ENCODE results near the gene BOC.

Gene BOC

DNA sequence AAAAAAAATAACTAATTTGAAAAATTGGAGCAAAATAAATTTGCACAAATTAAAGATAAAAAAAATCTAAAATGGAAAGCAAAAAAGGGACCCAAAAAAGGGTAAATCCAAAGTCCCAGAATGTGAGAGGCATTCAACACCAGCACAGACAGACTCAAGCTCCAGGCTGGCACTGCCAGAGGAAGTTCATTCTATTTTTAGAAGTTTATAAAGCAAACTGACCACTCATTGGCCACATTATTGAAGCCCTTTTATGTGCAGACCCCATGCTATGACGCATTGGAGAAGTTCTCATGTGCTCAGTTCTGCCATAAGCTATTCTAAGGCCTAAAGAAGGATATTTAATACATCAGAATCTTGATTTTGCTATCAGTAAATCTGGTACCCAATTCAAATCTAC lies 17.6 kb upstream of the BOC start:
- DNase-seq = no peak

DNA sequence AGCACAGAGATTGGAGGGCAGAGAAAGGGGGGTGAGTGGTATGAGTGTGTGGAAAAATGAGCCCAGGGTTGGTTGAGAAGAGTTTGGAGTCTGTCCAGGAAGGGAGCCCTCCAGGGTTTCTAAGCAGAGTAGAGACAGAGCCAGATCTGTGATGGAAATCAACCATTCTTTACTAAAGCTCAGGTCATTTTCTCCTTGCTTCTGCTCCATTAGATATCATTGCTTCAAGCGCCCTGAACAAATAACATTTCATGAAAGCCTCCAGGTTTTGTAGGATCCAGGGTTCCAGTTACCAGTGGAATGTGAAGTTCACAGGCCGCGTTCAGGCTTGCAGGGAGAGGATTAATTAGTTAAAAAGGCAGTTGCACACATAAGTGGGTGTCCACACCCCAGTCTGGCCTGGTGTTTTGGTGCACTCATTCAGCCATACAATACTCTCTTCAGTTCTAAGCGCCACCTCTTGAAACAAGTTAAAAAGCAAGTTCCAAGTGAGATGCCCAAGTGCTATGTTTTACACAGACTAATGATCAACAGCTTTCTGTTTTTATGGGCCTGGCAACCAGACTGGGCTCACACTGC lies 16.4 kb upstream of the BOC start:
- DNase-seq = no peak

DNA sequence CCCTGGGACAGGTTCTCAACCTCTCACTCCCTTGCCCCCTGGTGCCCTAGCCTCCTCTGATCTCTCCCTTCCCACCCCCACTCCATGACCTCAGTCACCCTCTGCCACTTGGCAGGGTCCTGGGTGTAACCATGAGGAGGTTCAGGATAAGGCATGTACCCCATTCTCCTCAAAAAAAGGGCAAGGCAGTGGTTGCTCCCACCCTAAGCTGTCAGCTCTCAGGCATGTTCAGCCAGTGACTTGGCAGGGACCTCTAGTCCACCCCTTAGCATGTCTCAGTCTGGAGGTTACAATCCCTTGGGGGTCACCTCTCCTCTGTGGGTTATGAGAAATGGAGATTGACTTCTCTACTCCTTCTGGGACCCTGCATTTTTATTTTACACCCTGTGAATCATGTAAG lies 11.0 kb upstream of the BOC start:
- no peak for DNase-seq

DNA sequence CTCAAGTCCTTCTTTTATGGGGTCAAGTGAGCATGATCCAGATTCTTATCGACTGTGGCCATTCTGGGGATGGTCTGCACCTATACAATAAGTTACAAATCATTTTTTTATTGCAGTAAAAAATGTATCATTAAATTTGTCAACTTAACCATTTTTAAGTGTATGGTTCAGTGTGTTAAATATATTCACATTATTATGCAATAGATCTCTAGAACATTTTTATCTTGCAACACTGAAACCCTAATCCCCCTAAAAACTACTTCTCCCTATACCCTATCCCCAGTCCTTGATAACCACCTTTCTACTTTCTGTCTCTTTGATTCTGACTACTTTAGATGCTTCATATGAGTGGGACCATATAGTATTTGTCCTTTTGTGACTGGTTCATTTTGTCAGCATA lies 10.4 kb upstream of the BOC start:
- DNase-seq = peak; percentile 46

DNA sequence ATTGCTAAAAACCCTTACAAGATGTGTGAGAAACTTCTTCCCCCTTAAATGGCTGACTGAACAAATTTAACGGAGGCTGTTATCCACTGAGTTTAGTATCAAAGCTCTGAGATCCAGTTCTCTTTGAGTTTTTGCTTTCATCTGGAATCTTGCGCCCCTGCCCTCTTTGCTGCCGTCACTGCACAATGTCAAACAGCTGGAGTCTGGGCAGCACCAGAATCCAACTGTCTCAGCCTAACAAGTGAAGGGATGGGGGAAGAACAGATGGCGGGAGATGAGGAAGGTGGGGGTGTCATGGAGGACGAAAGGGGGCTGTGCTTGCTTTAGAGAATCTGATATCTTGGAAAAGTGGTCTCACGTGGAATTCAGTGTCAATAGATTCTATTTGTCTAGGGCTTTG lies 7.0 kb upstream of the BOC start:
- DNase-seq = no peak

DNA sequence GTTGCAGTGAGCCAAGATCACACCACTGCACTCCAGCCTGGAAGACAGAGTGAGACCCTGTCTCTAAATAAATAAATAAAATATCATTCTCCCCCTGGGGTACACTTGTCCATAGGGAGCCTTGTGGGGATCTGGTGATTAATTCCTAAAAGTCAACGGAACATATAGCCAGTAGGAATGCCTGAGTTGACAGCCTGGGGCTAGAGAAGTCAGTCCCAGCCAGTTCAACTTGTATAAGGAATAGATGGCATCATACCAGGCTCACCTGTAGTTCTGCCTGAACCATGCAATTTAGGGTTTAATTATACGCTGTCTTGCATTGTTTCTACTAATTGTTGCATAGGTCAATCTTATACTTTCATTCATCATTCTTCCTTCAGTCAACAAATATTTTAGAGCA lies 5.9 kb upstream of the BOC start:
- no peak for DNase-seq

DNA sequence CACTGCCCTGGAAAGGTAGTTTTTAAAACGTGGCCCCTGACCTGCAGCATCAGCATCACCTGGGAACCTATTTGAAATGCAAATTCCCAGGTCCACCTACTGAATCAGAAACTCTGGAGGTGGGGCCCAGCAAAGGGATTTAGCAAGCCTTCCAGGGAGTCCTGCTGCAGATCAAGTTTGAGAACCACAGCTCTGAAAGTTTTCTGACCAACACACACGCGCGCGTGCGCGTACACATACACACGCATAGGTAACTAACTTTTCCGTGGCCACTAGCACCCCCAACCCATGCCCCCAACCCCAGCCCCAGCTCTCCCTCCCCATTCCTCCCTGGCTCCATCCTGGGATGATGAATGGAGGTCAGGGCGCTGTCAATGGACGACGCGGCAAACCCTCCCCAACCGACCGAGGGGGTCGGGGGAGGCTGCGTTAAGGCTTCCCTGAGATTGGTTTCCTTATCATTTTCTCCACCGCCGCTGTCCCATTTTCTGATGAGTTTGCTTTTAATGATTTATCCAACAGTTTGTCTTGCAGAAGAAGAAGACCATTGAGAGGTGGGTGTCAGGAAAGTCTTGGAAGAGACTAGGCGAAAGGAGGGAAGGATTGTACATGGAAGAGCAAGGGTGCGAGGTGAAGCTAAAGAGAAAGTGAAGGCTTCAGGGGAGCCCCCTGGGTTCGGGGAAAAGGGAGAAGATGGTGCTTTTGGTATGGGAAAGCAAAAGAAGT lies 590 bp upstream of the BOC start:
- no peak for DNase-seq

DNA sequence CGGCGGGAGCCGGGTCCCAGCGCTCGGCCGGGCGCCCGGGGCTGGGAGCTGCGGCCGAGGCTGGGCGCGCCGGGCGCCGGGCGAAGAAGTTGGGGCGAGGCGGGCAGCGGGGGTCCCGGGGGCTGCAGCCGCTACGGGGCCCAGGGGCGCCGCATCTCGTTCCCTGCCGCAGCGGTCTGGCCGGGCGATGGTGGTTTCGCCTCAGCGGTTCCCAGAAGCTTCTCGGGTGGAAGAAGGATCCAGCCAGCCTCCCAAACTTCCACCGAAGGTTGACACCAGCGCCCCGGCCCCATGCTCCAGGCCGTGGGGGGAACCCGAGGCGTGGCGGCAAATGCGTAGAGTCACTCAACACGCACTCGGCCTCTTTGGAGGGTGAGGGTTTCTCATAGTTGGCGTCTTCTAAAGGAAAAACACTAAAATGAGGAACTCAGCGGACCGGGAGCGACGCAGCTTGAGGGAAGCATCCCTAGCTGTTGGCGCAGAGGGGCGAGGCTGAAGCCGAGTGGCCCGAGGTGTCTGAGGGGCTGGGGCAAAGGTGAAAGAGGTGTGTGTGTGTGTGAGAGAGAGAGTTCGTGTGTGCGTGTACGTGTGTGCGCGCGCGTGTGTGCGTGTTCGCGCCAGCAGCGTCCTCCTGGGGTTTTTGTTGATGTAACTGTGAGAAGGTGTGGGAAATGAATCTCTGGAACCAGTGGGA lies 940 bp downstream of the BOC start:
- peak; percentile 33 for DNase-seq

DNA sequence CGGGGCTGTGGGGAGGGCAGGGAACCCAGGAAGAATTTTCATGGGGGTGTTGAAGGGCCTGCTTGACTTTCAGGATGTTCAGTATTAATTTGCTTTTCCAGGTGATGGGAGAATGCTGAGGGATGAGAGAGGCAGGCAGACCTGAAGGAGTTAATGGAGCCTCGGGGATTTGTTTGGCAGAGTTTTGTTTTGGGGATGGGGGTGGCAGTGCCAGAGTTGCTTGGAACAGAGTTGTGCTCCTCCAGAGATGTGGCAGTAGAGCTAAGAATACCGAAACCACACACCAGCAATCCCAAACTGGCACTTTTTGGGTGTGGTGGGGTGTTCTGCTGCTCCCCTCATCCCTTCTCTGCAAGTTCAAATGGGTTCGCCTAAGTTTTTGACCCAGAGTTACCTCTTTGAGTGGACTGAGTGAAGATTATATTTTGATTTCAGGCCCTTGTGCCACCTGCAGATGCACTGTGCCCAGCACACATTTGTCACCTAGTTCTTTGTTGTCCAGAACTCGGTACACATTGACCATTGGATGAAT lies 1.6 kb downstream of the BOC start:
- DNase-seq = no peak

DNA sequence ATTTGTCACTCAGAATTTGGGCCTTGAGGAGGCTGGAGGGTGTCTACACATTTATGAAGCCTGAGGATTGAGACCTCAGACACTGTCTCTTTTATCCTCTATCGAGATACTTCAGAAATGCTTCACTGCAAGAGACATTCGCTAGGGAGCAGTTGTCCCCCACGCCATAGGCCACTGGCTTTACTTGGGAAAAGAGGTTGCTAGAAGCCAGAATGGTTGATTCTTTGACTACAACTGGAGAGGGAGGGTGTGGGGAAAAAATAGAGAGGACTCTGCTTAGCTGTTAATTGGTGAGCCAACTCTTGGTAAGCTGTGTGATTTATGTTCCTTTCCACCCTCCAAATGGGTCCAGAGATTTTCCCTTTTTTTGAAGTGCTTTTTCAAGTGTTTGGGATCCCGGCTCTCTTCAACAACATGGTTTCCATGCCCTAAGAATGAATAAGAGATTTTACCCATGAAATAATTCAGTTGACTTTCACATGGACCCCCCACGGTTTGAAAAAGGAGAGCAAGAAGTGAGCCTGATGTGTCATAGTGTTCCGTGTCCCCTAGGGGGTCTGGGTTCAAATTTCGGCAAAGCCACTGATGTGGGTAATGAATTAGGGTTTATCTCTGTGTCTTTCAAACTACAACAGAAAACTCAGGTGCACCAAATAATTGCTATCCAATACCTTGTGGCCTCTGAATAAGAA lies 2.7 kb downstream of the BOC start:
- no peak for DNase-seq

DNA sequence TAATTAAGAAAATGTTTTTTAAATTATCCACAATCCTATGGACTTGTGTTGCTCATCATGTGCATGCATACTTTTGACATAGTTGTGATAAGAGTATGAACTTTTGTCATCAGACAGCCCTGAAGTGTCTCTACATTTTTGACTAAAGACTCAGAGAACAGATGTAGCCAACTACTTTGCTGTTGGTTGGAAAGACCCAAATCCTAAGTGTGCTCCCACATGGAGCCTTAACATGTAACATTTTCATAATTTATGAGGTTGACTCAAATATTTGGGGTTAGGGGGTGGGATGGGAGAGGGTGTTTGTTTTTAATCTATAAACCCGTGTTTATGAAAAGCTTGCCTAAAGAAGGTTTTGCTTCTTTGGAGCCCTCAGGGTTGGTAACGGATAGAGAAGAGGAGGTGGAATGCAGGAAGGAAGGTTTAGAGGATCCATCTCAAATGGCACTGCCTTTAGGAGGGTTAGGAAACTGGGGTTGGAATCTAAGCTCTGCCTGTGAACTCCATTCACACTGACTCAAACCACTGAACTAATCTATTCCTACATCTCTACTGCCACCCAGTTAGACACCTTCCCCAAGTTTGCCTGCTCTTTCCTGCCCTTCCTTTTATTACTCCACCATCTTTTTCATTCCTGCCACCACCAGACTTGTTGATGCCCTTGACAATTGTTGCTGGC lies 3.7 kb downstream of the BOC start:
- DNase-seq = no peak

DNA sequence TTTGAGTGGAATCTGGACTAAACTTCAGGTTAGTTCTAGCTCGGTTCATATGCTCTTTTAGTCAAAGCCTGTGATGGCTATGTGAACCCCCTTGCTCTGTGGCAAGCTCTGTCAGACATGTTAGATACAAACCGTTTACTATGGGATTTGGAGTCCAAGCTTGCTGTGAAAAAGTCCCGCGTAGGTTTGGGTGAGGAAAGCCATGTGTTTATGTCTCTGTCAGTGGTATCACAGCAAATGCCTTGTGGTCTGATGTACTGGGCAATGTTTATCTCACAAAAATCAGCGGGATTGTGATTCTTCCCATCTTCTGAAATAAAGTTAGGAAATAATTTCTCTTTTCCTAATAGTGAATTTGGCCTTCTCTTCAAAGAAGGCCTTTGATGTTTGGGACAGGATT lies 5.0 kb downstream of the BOC start:
- DNase-seq = no peak

DNA sequence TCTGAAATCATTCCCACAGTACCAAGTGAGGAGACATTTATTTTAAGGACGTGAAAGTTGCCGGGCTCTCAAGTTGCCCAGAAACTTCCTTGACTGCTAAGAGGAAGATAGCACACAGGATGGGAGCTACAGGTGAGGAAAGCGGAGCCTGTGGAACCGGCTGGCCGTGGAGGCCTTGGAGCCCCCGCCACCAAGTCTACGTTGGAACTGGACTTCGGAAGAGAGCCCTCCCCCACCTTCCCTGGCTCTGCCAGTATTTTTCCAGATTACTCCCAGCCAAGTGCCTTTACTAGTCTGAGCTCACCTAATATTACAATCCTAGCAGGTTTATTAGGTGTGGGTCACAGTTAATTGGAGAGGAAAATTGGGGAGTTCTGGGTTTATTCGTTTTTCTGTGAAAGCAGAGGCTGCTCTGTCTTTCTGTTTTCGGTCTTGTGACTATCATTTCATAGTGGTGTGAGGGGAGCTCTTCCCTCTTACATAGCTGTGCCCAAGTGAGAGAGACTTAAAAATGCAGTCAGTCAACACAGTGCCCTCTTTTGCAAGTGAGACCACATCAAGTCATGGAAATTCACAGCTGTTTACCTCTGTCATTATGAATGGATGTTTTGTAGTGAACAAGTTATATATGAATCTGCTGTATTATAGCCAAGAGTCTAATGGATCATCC lies 6.8 kb downstream of the BOC start:
- no peak for DNase-seq

DNA sequence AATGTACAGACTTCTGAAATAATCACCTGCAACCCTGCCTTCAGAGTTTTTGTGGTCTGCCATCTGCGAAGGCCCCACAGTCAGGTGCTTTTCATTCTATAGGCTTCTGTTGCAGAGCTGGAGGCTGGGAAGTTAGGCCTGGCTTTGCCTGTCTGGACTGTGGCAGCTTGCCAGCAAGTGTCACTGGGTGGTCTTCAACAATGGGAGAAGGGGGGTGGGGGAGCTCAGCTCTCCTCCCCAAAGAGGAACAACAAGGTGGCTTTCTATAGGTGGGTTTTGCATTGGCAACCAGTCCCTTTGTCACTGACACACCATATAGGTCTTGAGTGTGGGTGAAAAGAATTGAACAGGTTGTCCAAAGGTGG lies 7.3 kb downstream of the BOC start:
- DNase-seq = no peak

DNA sequence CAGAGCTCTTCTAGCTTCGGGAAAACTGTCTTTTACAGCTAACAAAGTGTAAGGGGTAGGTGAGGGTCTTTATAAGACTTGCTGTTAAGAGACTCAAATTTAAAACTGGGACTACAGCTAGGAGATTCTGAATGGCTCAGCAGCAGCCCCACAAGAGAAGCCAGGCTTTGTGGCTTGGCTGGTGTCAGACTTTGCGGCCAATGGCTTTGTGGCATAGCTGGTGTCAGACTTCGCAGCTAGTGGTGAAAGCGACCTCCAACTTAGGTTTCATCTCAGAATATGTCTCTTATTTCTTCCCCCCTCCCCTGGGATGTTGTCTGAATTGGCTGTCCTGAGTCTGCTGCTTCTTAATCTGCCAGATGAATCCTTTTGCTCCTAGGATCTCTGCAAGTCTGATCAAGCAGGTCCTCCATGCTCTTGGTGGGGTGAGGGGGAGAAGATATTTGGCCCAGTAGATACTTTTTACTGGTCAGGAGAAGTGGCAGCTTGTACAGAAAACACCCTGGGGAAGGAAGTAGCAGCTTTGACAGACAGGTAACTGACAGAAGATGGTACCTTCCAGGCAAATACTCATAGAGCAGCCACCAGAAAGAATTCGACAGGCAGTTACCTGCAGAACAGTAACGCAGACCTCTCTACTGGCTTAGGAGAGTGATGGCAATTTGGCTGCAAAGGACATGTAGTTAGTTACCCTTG lies 8.4 kb downstream of the BOC start:
- peak; percentile 49 for DNase-seq

DNA sequence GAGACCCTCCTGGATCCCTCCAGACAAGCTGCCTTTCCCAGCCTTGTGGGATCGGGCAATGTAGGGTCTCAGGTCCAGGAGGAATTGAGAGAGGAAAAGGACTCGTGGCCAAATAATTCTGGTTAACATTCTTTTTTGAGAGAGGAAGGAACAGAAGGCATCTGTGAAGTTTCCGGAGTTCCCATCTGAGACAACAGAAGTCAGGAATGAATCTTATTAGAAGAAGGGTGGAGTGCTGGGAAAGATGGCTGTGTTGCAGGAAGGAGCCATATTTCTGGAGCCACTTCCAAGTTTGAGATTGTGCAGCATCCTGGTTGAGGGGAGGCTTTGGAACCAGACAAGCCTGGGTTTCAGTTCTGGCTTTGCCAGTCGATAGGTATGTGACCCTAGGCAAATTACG lies 9.4 kb downstream of the BOC start:
- no peak for DNase-seq

DNA sequence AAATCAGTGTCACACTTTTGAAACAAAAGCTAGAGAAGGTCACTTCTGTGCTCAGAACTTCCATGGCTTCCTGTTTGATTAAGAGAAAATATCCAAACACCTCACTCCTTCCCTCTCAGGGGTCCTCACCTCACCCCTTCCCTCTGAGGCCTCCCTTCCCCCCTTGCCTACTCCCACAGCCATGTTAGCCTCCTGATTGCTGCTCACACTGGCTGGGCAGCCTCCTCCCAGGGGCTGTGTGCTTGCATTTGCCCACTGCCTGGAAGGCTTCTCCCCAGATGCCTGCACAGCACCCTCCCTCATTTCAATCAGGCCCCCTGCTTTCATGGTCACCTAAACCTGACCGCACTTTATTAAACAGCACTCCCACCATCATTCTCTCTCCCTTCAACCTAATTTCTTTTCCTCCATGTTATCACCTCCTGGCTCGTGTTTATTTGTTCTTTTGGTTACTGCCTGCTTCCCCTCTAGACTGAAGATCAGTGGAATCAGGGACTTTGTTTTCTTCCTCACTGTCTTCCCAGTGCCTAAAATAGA lies 10.4 kb downstream of the BOC start:
- DNase-seq = no peak

DNA sequence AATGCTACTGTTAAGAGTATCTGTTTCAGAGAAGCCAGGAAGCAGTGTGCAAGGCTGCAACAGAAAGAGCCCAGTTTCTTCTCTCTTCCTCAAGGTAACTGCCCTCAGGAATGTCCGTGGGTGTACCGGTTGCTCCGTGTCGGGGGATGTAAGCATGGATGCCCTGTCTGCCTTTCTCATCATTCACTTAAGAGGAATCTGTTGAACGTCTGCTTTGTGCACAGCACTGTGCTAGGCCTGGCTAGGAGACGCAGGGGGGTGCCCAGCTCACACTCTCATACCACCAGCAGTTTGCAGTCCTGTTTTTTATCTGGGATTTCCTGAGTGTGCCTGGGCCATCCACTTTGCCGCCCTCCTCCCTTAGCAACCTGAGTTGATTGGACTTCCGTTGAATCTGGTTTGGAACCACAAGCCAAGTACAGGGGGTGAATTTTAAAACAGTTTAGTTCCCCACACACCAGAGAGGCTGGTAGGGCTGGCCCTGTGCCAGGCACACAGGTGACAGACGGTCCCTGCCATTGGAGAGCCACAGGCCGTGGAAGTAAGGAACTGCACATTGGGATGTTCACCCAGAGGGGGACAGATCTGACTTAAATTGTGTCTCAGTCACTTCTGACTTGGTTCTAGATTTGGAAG lies 11.2 kb downstream of the BOC start:
- DNase-seq = no peak

DNA sequence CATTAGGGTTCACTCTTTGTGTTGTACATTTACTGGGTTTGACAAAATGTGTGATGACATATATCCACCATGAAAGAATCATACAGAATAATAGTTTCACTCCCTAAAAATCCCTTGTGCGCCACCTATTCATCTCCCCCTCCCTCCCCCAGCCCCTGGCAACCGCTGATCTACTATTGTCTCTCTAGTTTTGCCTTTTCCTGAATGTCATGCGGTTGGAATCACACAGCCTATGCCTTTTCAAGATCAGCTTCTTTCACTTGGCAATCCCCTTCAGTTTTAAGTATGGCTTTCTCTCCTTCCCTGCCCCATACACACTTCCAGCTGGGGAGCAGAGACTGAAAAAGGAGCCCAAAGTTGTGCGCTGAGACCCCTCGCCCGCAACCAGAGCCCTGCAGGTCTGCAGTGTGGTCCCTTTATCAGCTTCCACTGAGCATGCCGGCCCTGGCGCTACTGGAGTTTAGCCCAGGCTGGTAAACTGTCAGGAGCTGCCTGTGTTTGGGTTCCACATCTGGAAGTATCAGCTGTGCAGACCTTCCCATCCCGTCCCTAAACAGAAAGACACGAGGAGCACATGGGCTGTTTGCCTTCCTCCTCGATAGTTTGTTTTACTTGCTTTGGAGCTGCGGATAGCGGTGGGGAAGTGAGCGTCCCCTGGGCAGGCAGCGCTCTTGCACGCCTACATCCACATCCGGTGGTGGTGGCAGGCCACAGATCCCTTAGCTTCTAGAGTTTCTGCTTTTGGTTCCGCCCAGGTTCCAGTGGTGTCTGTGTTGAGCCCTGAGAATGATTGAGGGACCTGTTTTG lies 12.3 kb downstream of the BOC start:
- peak; percentile 97 for DNase-seq

DNA sequence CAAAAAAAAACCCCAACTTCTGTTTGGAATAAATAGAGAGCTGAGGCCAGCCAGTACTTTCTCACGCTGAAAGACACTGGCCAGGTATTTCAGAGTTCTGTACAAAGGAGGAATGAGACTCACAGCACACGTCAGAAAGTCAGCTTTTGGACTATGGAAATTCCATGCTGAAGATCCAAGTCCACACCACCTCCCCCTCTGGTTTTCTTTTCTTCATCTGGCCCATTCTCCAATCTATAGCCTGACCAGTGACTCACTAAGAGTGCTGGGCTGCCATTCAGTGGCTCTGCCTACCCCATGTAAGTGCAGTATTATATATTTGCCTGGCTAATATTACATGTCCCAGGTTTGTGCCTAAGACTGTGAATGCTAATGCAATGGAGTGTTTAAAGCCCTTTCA lies 13.9 kb downstream of the BOC start:
- no peak for DNase-seq
